ENCODE measurements around the gene LRRIQ3. TPM values are rescaled to one million over a fixed set of nuclear protein-coding genes. Genes with fewer than 3 reads are reported as not detected.

The LRRIQ3 gene
- total and polyA plus RNA-seq, 2 of the 4 experiments (the other 2 are of a cell fraction), result 1.2 to 1.8 TPM

DNA sequence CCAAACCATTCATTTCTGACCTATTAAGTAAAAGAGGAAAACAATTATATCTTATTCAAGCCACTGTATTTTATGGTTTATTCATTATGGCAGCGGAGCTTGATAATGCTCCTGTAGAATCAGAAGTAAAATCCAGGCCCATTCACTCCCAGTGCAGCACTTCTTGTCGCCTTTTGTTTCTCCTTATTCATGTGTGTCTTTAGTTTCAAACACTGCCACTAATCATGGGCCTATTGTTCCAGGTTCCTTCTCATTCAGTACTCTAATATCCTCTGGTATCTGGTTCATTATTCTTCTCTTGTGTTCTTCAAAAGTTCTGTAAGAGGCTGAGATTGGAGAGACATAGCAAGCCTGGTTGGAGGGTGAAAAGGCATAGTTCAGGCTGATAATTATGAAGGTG is 218.3 kb downstream of the LRRIQ3 start:
- TF ChIP-seq RCOR1 (IDR thresholded peaks at IDR 0.05; ENCODE audit: insufficient replicate concordance, low read length) (no peak), RAD21 (IDR thresholded peaks at IDR 0.05; ENCODE audit: low read length) (no peak), SMC3 (IDR thresholded peaks at IDR 0.05; ENCODE audit: low read depth, low read length) (no peak), MAZ (IDR thresholded peaks at IDR 0.05; ENCODE audit: borderline replicate concordance, low read depth, low read length) (no peak), CHD1 (IDR thresholded peaks at IDR 0.05; ENCODE audit: low read depth, low read length) (no peak), NFE2L2 (IDR thresholded peaks at IDR 0.05; ENCODE audit: low read depth, low read length) (no peak), BHLHE40 (IDR thresholded peaks at IDR 0.05; ENCODE audit: low read depth, low read length) (no peak), MXI1 (IDR thresholded peaks at IDR 0.05; ENCODE audit: borderline replicate concordance, low read depth, low read length) (no peak), MAFK (IDR thresholded peaks at IDR 0.05; ENCODE audit: low read depth, low read length) (no peak), POLR2A (IDR thresholded peaks at IDR 0.05; ENCODE audit: low read depth, low read length) (no peak), CEBPB (IDR thresholded peaks at IDR 0.05; ENCODE audit: low read depth, low read length) (no peak), FOS (IDR thresholded peaks at IDR 0.05; ENCODE audit: low read depth, low read length) (no peak)
- TF ChIP-seq, protein P1, sequence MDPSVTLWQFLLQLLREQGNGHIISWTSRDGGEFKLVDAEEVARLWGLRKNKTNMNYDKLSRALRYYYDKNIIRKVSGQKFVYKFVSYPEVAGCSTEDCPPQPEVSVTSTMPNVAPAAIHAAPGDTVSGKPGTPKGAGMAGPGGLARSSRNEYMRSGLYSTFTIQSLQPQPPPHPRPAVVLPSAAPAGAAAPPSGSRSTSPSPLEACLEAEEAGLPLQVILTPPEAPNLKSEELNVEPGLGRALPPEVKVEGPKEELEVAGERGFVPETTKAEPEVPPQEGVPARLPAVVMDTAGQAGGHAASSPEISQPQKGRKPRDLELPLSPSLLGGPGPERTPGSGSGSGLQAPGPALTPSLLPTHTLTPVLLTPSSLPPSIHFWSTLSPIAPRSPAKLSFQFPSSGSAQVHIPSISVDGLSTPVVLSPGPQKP (IDR thresholded peaks at IDR 0.05; ENCODE audit: borderline replicate concordance, low read depth, low read length), result no peak
- TF ChIP-seq, protein P2, sequence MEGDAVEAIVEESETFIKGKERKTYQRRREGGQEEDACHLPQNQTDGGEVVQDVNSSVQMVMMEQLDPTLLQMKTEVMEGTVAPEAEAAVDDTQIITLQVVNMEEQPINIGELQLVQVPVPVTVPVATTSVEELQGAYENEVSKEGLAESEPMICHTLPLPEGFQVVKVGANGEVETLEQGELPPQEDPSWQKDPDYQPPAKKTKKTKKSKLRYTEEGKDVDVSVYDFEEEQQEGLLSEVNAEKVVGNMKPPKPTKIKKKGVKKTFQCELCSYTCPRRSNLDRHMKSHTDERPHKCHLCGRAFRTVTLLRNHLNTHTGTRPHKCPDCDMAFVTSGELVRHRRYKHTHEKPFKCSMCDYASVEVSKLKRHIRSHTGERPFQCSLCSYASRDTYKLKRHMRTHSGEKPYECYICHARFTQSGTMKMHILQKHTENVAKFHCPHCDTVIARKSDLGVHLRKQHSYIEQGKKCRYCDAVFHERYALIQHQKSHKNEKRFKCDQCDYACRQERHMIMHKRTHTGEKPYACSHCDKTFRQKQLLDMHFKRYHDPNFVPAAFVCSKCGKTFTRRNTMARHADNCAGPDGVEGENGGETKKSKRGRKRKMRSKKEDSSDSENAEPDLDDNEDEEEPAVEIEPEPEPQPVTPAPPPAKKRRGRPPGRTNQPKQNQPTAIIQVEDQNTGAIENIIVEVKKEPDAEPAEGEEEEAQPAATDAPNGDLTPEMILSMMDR (conservative IDR thresholded peaks at IDR 0.05; ENCODE audit: low read depth, low read length), result no peak
- TF ChIP-seq, protein P3, sequence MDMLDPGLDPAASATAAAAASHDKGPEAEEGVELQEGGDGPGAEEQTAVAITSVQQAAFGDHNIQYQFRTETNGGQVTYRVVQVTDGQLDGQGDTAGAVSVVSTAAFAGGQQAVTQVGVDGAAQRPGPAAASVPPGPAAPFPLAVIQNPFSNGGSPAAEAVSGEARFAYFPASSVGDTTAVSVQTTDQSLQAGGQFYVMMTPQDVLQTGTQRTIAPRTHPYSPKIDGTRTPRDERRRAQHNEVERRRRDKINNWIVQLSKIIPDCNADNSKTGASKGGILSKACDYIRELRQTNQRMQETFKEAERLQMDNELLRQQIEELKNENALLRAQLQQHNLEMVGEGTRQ (IDR thresholded peaks at IDR 0.05; ENCODE audit: low read depth, low read length), result no peak
- Histone ChIP-seq H3K9me3 (ENCODE audit: control insufficient read depth, insufficient read depth, low read length) (0 out of 2 replicates have a peak, but pooled peaks cover 2% of the 10 kb centered on the region), H3K4ac (ENCODE audit: low read depth, low read length) (no peak overlapping the region), H3K4me2 (ENCODE audit: low read depth, low read length) (no peak overlapping the region), H3K27ac (ENCODE audit: insufficient read depth, low read length) (no peak overlapping the region), H3K36me3 (ENCODE audit: control insufficient read depth, insufficient read depth, low read length) (no peaks in the 10 kb centered on the region), H3K23ac (ENCODE audit: low read depth, low read length) (no peak overlapping the region), H3K18ac (ENCODE audit: low read depth, low read length) (no peak overlapping the region), H3K9me1 (ENCODE audit: insufficient read depth, low read length) (no peaks in the 10 kb centered on the region), H2BK120ac (ENCODE audit: low read depth, low read length) (no peak overlapping the region), H3K4me1 (ENCODE audit: control insufficient read depth, insufficient read depth, low read length) (no peaks in the 10 kb centered on the region), H3K14ac (replicated peaks; ENCODE audit: low read depth, low read length) (no peak overlapping the region), H4K5ac (ENCODE audit: low read depth, low read length) (no peak overlapping the region), H2AFZ (replicated peaks; ENCODE audit: low read length, poor library complexity) (no peak overlapping the region), H2BK15ac (ENCODE audit: low read depth, low read length) (no peak overlapping the region), H4K8ac (ENCODE audit: low read depth in 2 of 2, low read length in 2 of 2) (no peak overlapping the region), H2AK5ac (ENCODE audit: low read depth, low read length) (no peak overlapping the region), H2AK9ac (replicated peaks; ENCODE audit: low read depth, low read length, poor library complexity) (no peak overlapping the region), H2BK5ac (ENCODE audit: low read depth, low read length, poor library complexity, severe bottlenecking) (no peak overlapping the region), H3K56ac (ENCODE audit: extremely low read depth, insufficient read depth, low read length) (no peak overlapping the region), H3K9ac (ENCODE audit: low read depth, low read length) (no peak overlapping the region), H2BK20ac (ENCODE audit: low read depth, low read length) (no peak overlapping the region), H3K27me3 (ENCODE audit: control insufficient read depth, insufficient read depth, low read length) (no peaks in the 10 kb centered on the region), H3K4me3 (ENCODE audit: insufficient read depth, low read depth, low read length) (no peak overlapping the region), H4K91ac (ENCODE audit: insufficient read depth, low read depth, low read length) (no peak overlapping the region), H3K79me1 (ENCODE audit: low read depth in 1 of 2, low read length in 2 of 2) (no peaks in the 10 kb centered on the region), H4K20me1 (ENCODE audit: insufficient read depth, low read length) (no peaks in the 10 kb centered on the region)
- DNase-seq, result no peak
- intact Hi-C loops (cut with micrococcal nuclease) (no loop called here), in situ Hi-C loops (cut with MboI; ENCODE audit: low sequenced_read_pairs) (no loop called here), dilution Hi-C loops (cut with HindIII; ENCODE audit: low sequenced_read_pairs, unreplicated experiment) (no loop called here)
- BruUV-seq (replicated peaks), result no TSS peak
- ChIA-PET CTCF (no interaction called here), POLR2A (ENCODE audit: unreplicated experiment) (no interaction called here)
- no peak for ATAC-seq (ENCODE audit: low read depth)
- no CpG with 5 or more reads among the region's 2 CpGs for WGBS, 2 experiments (ENCODE audit: extremely low coverage in 2 of 2, insufficient read length in 1 of 2)
